Spleen (tissue), 11 donors: Measurements from ENCODE around the gene TRIOBP. TPM values are rescaled to one million over a fixed set of nuclear protein-coding genes. Genes with fewer than 3 reads are reported as not detected.

Source experiments
- DNase-seq: peaks from one replicate; pipeline ENCODE4 v3.0.0-alpha.2; 2020
- H3K27ac ChIP-seq, 8 donors: fragments of 200-600 bp; sonication (generic) in 7 of 8; 1 replicate in 4 of 8; 2 replicates in 4 of 8; pipeline versions ENCODE4 v1.5.0 to v1.8.0; 2016 to 2021; ENCODE audit warnings: inconsistent platforms in 4 of 8, mild to moderate bottlenecking in 4 of 8, moderate library complexity in 1 of 8
- H3K27me3 ChIP-seq, 7 donors: fragments of 200-600 bp; sonication (generic) in 6 of 7; replicated peaks in 1 of 7; 1 replicate in 4 of 7; 2 replicates in 3 of 7; pipeline versions ENCODE4 v1.5.0 to v1.8.0; 2016 to 2021; ENCODE audit warnings: inconsistent platforms in 3 of 7, mild to moderate bottlenecking in 1 of 7
- H3K36me3 ChIP-seq, 6 donors: fragments of 200-600 bp; sonication (generic) in 5 of 6; 1 replicate in 4 of 6; 2 replicates in 2 of 6; pipeline versions ENCODE4 v1.5.0 to v1.8.0; 2016 to 2021; ENCODE audit warnings: inconsistent platforms in 2 of 6
- H3K4me1 ChIP-seq, 6 donors: fragments of 200-600 bp; sonication (generic) in 5 of 6; 1 replicate in 3 of 6; 2 replicates in 3 of 6; pipeline versions ENCODE4 v1.5.0 to v1.8.0; 2016 to 2021; ENCODE audit warnings: inconsistent platforms in 3 of 6
- H3K4me3 ChIP-seq, 8 donors: fragments of 200-600 bp; sonication (generic) in 7 of 8; 1 replicate in 4 of 8; 2 replicates in 4 of 8; pipeline versions ENCODE4 v1.5.0 to v1.8.0; 2016 to 2021; ENCODE audit warnings: inconsistent platforms in 4 of 8, mild to moderate bottlenecking in 4 of 8, moderate library complexity in 2 of 8
- H3K9me3 ChIP-seq, 8 donors: fragments of 200-600 bp; sonication (generic) in 7 of 8; 1 replicate in 4 of 8; 2 replicates in 4 of 8; pipeline versions ENCODE4 v1.5.0 to v1.8.0; 2016 to 2021; ENCODE audit warnings: inconsistent platforms in 4 of 8
- CTCF ChIP-seq, 11 experiments: fragments of 200-600 bp in 7 of 11; fragments of 450-650 bp in 4 of 11; sonication (generic) in 4 of 11; IDR thresholded peaks in 8 of 11; conservative IDR thresholded peaks in 3 of 11; 1 replicate in 7 of 11; 2 replicates in 4 of 11; pipeline versions ENCODE4 v1.4.0 to v1.8.0; 2016 to 2021; ENCODE audit warnings: antibody characterized with exemption in 11 of 11, inconsistent platforms in 4 of 11, mild to moderate bottlenecking in 1 of 11
- POLR2A ChIP-seq, 3 donors: fragments of 450-650 bp; IDR thresholded peaks; one replicate each; pipeline ENCODE4 v1.5.1; 2017; ENCODE audit warnings: antibody characterized with exemption in 3 of 3, mild to moderate bottlenecking in 1 of 3
- POLR2AphosphoS5 ChIP-seq, 3 donors: sonication (generic); formaldehyde crosslinking; IDR thresholded peaks; one replicate each; pipeline ENCODE4 v1.5.1; 2017; ENCODE audit warnings: antibody characterized with exemption in 3 of 3
- WGBS, 5 donors: extraction: QIAGEN DNeasy Blood & Tissue Kit in 3 of 5; methylation state at CpG; one replicate each; pipeline versions ENCODE4 v1.1.5 to v1.1.7; 2013 to 2018; 5-methylcytosine and 5-hydroxymethylcytosine counted together
- intact Hi-C: fragments of 100-400 bp; cut with DNase I; formaldehyde crosslinking; loops from one replicate; pipeline ENCODE4 v1.15.0; 2023; ENCODE audit warnings: low total_unique reads
- polyA plus RNA-seq, 3 donors: library from polyadenylated mRNA; stranded (reverse); fragments of 200-250 nt; gene quantifications; one replicate each; pipeline ENCODE4 v1.2.1, GENCODE V29; 2013
- total RNA-seq, 7 donors: library from RNA; depleted of rRNA in 3 of 7; stranded (reverse); fragments of >200 nt in 3 of 7; fragmentation: NEBNext Ultra II Directional in 4 of 7; extraction: Animal tissue kit (Norgen Biotek cat#: 25700) in 4 of 7; gene quantifications; one replicate each; pipeline versions ENCODE4 v1.1.0 to v1.2.1, GENCODE V29; 2016 to 2021
- donor health status: healthy with polysubstance abuse.
- donor health status: DM: no; HTN: no; CAD: no; lungs with moderate emphysema.
- donor health status: DM: no; HTN: no; CAD: no.
- donor health status: Bipolar disorder and iron deficiency.
- donor health status: healthy.
- donor health status: DM: no; HTN: no; CAD: no.
- donor health status: DM: yes; HTN: yes; CAD: no.

Gene TRIOBP
- total and polyA plus RNA-seq, 10 donors: 24.6 to 151 (median 103) TPM

- H3K27me3 ChIP-seq: no peaks in the 10 kb centered on the region
- intact Hi-C loops: no loop called here
Measured at GRCh38 chr22:37739035-37739434, 42.2 kb downstream of the TRIOBP start.

GRCh38 chr22:37739611-37740049 lies 42.8 kb downstream of the TRIOBP start:
- 43 to 73% (median 64%) methylated on average over 17 of the region's 17 CpGs for WGBS, 5 donors
- H3K36me3 ChIP-seq: no peaks in the 10 kb centered on the region

More at GRCh38 chr22:37739035-37739434, 42.2 kb downstream of the TRIOBP start:
- peak overlapping the region; percentile 35 to 91 (median 79) for H3K27ac ChIP-seq
- 61 to 71% (median 69%) methylated on average over 12 of the region's 12 CpGs for WGBS, 5 donors
- no peak for TF ChIP-seq POLR2A (IDR thresholded peaks at IDR 0.05)
- peak; percentile 66 to 78 (median 77) for TF ChIP-seq POLR2AphosphoS5 (IDR thresholded peaks at IDR 0.05)
- no peak for TF ChIP-seq CTCF (IDR thresholded peaks at IDR 0.05 in 8 of 11, conservative IDR thresholded peaks at IDR 0.05 in 3 of 11)
- peaks cover 2 to 81% (median 47%) of the 10 kb centered on the region in 6 donors for H3K4me1 ChIP-seq
- DNase-seq: no peak
- no peaks in the 10 kb centered on the region for H3K36me3 ChIP-seq
- H3K9me3 ChIP-seq: no peaks in the 10 kb centered on the region
- H3K4me3 ChIP-seq: peak overlapping the region in 1 of 8 donors; percentile 36

GRCh38 chr22:37740455-37741311 lies 43.8 kb downstream of the TRIOBP start:
- no peaks in the 10 kb centered on the region for H3K27me3 ChIP-seq
- intact Hi-C loops: no loop called here
- peak overlapping the region in 1 of 8 donors; percentile 36 for H3K4me3 ChIP-seq
- H3K4me1 ChIP-seq: peaks cover 2 to 80% (median 53%) of the 10 kb centered on the region in 6 donors
- peak overlapping the region in 7 of 8 donors; percentile 34 to 91 (median 80) for H3K27ac ChIP-seq
- no peak for DNase-seq
- no peaks in the 10 kb centered on the region for H3K9me3 ChIP-seq
- H3K36me3 ChIP-seq: no peaks in the 10 kb centered on the region
- TF ChIP-seq POLR2A (IDR thresholded peaks at IDR 0.05) (no peak), CTCF (IDR thresholded peaks at IDR 0.05 in 8 of 11, conservative IDR thresholded peaks at IDR 0.05 in 3 of 11) (no peak), POLR2AphosphoS5 (IDR thresholded peaks at IDR 0.05) (no peak)
- WGBS, 5 donors: 62 to 80% (median 68%) methylated on average over 20 to 22 of the region's 22 CpGs

More at GRCh38 chr22:37739611-37740049, 42.8 kb downstream of the TRIOBP start:
- no peaks in the 10 kb centered on the region for H3K27me3 ChIP-seq
- H3K4me3 ChIP-seq: peak overlapping the region in 1 of 8 donors; percentile 36
- TF ChIP-seq CTCF (IDR thresholded peaks at IDR 0.05 in 8 of 11, conservative IDR thresholded peaks at IDR 0.05 in 3 of 11) (peak in 2 of 11 experiments; percentile 23 to 46), POLR2AphosphoS5 (IDR thresholded peaks at IDR 0.05) (no peak), POLR2A (IDR thresholded peaks at IDR 0.05) (no peak)
- peak; percentile 88 for DNase-seq
- peak overlapping the region; percentile 35 to 91 (median 79) for H3K27ac ChIP-seq
- peaks cover 2 to 80% (median 47%) of the 10 kb centered on the region in 6 donors for H3K4me1 ChIP-seq
- intact Hi-C loops: no loop called here
- no peaks in the 10 kb centered on the region for H3K9me3 ChIP-seq

DNA sequence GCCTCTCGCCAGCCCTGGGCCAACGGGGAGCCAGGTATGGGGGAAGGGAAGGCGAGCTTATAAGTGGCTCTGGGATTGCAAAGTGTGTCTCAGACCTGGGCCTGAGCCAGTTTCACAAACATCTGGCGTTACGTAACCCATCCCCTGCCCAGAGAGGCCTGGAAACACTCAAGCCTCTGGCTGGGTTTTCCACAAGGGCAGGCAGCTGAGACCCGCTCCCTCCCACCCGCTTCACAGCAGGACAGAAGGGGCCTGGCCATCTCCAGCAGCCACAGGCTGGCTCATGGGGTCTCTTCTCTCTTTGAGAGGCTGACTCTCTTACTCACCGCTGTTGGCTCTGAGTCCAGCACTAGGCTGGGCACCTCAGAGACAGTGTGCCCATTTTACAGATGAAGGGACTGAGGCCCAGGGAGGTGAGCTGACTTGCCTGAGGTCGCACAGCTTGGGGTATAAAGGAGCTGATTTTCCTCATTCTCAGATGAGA lies 44.5 kb downstream of the TRIOBP start:
- no peaks in the 10 kb centered on the region for H3K36me3 ChIP-seq
- peak overlapping the region in 1 of 8 donors; percentile 11 for H3K4me3 ChIP-seq
- intact Hi-C loops: no loop called here
- DNase-seq: no peak
- peaks cover 2 to 78% (median 50%) of the 10 kb centered on the region in 6 donors for H3K4me1 ChIP-seq
- no peaks in the 10 kb centered on the region for H3K9me3 ChIP-seq
- WGBS, 5 donors: 26 to 66% (median 50%) methylated on average over 6 to 9 of the region's 9 CpGs
- H3K27me3 ChIP-seq: no peaks in the 10 kb centered on the region
- no peak for TF ChIP-seq POLR2A (IDR thresholded peaks at IDR 0.05)
- peak; percentile 52 to 80 (median 70) for TF ChIP-seq POLR2AphosphoS5 (IDR thresholded peaks at IDR 0.05)
- no peak for TF ChIP-seq CTCF (IDR thresholded peaks at IDR 0.05 in 8 of 11, conservative IDR thresholded peaks at IDR 0.05 in 3 of 11)
- peak overlapping the region in 7 of 8 donors; percentile 34 to 91 (median 80) for H3K27ac ChIP-seq
